ENCODE measurements around the gene KCNAB1.
"Not testable (repeated sequence)": the region's sequence is repeated elsewhere in the genome, so short reads cannot be mapped to it uniquely, and the experiment has no call there.

The KCNAB1 gene

GRCh38 chr3:156189927-156190326 is 69.5 kb downstream of the KCNAB1 start:
- Histone ChIP-seq H3K9ac (ENCODE audit: low read depth in 1 of 2, low read length in 2 of 2) (no peak overlapping the region), H3K27ac (ENCODE audit: low read depth, low read length) (no peak overlapping the region), H3K4me3 (ENCODE audit: low read depth in 1 of 2, low read length in 2 of 2) (no peak overlapping the region), H3K9me3 (ENCODE audit: control insufficient read depth in 1 of 2, low read length in 2 of 2) (no peaks in the 10 kb centered on the region), H3K27me3 (ENCODE audit: control insufficient read depth in 1 of 2, insufficient read depth in 2 of 2, low read length in 2 of 2) (no peaks in the 10 kb centered on the region), H3K4me1 (ENCODE audit: control insufficient read depth in 1 of 2, insufficient read depth in 2 of 2, low read length in 2 of 2) (no peaks in the 10 kb centered on the region), H3K36me3 (ENCODE audit: control insufficient read depth in 1 of 2, insufficient read depth in 2 of 2, low read length in 2 of 2) (no peaks in the 10 kb centered on the region)

GRCh38 chr3:156194945-156195344 is 74.6 kb downstream of the KCNAB1 start:
- H3K27ac ChIP-seq (ENCODE audit: low read depth, low read length); H3K9ac ChIP-seq (ENCODE audit: low read depth in 1 of 2, low read length in 2 of 2); H3K4me1 ChIP-seq (ENCODE audit: control insufficient read depth in 1 of 2, insufficient read depth in 2 of 2, low read length in 2 of 2); H3K36me3 ChIP-seq (ENCODE audit: control insufficient read depth in 1 of 2, insufficient read depth in 2 of 2, low read length in 2 of 2); H3K4me3 ChIP-seq (ENCODE audit: low read depth in 1 of 2, low read length in 2 of 2); H3K27me3 ChIP-seq (ENCODE audit: control insufficient read depth in 1 of 2, insufficient read depth in 2 of 2, low read length in 2 of 2); H3K9me3 ChIP-seq (ENCODE audit: control insufficient read depth in 1 of 2, low read length in 2 of 2): not testable (repeated sequence)

- H3K4me3 ChIP-seq (ENCODE audit: low read depth in 1 of 2, low read length in 2 of 2); H3K9me3 ChIP-seq (ENCODE audit: control insufficient read depth in 1 of 2, low read length in 2 of 2); H3K36me3 ChIP-seq (ENCODE audit: control insufficient read depth in 1 of 2, insufficient read depth in 2 of 2, low read length in 2 of 2); H3K27ac ChIP-seq (ENCODE audit: low read depth, low read length); H3K4me1 ChIP-seq (ENCODE audit: control insufficient read depth in 1 of 2, insufficient read depth in 2 of 2, low read length in 2 of 2); H3K9ac ChIP-seq (ENCODE audit: low read depth in 1 of 2, low read length in 2 of 2); H3K27me3 ChIP-seq (ENCODE audit: control insufficient read depth in 1 of 2, insufficient read depth in 2 of 2, low read length in 2 of 2): not testable (repeated sequence)
Measured at GRCh38 chr3:156197152-156197551, 76.8 kb downstream of the KCNAB1 start.

GRCh38 chr3:156201411-156202405 is 81.3 kb downstream of the KCNAB1 start:
- peaks cover 0 to 5% of the 10 kb centered on the region in 2 donors for H3K27me3 ChIP-seq (ENCODE audit: control insufficient read depth in 1 of 2, insufficient read depth in 2 of 2, low read length in 2 of 2)
- H3K9me3 ChIP-seq (ENCODE audit: control insufficient read depth in 1 of 2, low read length in 2 of 2): no peaks in the 10 kb centered on the region
- no peak overlapping the region for H3K4me3 ChIP-seq (ENCODE audit: low read depth in 1 of 2, low read length in 2 of 2)
- H3K4me1 ChIP-seq (ENCODE audit: control insufficient read depth in 1 of 2, insufficient read depth in 2 of 2, low read length in 2 of 2): no peaks in the 10 kb centered on the region
- H3K36me3 ChIP-seq (ENCODE audit: control insufficient read depth in 1 of 2, insufficient read depth in 2 of 2, low read length in 2 of 2): no peaks in the 10 kb centered on the region
- H3K27ac ChIP-seq (ENCODE audit: low read depth, low read length): no peak overlapping the region
- H3K9ac ChIP-seq (ENCODE audit: low read depth in 1 of 2, low read length in 2 of 2): no peak overlapping the region

- H3K4me3 ChIP-seq (ENCODE audit: low read depth in 1 of 2, low read length in 2 of 2): no peak overlapping the region
- H3K27me3 ChIP-seq (ENCODE audit: control insufficient read depth in 1 of 2, insufficient read depth in 2 of 2, low read length in 2 of 2): peaks cover 0 to 5% of the 10 kb centered on the region in 2 donors
- no peaks in the 10 kb centered on the region for H3K36me3 ChIP-seq (ENCODE audit: control insufficient read depth in 1 of 2, insufficient read depth in 2 of 2, low read length in 2 of 2)
- no peak overlapping the region for H3K9ac ChIP-seq (ENCODE audit: low read depth in 1 of 2, low read length in 2 of 2)
- no peaks in the 10 kb centered on the region for H3K4me1 ChIP-seq (ENCODE audit: control insufficient read depth in 1 of 2, insufficient read depth in 2 of 2, low read length in 2 of 2)
- H3K27ac ChIP-seq (ENCODE audit: low read depth, low read length): no peak overlapping the region
- H3K9me3 ChIP-seq (ENCODE audit: control insufficient read depth in 1 of 2, low read length in 2 of 2): no peaks in the 10 kb centered on the region
Measured at GRCh38 chr3:156206157-156206556, 85.8 kb downstream of the KCNAB1 start.

- H3K9me3 ChIP-seq (ENCODE audit: control insufficient read depth in 1 of 2, low read length in 2 of 2): no peaks in the 10 kb centered on the region
Measured at GRCh38 chr3:156207802-156208685, 87.7 kb downstream of the KCNAB1 start.

GRCh38 chr3:156209631-156210335 is 89.4 kb downstream of the KCNAB1 start:
- Histone ChIP-seq H3K4me1 (ENCODE audit: control insufficient read depth in 1 of 2, insufficient read depth in 2 of 2, low read length in 2 of 2) (no peaks in the 10 kb centered on the region), H3K36me3 (ENCODE audit: control insufficient read depth in 1 of 2, insufficient read depth in 2 of 2, low read length in 2 of 2) (no peaks in the 10 kb centered on the region), H3K27me3 (ENCODE audit: control insufficient read depth in 1 of 2, insufficient read depth in 2 of 2, low read length in 2 of 2) (no peaks in the 10 kb centered on the region), H3K4me3 (ENCODE audit: low read depth in 1 of 2, low read length in 2 of 2) (no peak overlapping the region), H3K9ac (ENCODE audit: low read depth in 1 of 2, low read length in 2 of 2) (no peak overlapping the region), H3K27ac (ENCODE audit: low read depth, low read length) (no peak overlapping the region), H3K9me3 (ENCODE audit: control insufficient read depth in 1 of 2, low read length in 2 of 2) (no peaks in the 10 kb centered on the region)

More at GRCh38 chr3:156207802-156208685, 87.7 kb downstream of the KCNAB1 start:
- no peak overlapping the region for H3K9ac ChIP-seq (ENCODE audit: low read depth in 1 of 2, low read length in 2 of 2)
- H3K27ac ChIP-seq (ENCODE audit: low read depth, low read length): no peak overlapping the region
- no peaks in the 10 kb centered on the region for H3K36me3 ChIP-seq (ENCODE audit: control insufficient read depth in 1 of 2, insufficient read depth in 2 of 2, low read length in 2 of 2)
- no peaks in the 10 kb centered on the region for H3K27me3 ChIP-seq (ENCODE audit: control insufficient read depth in 1 of 2, insufficient read depth in 2 of 2, low read length in 2 of 2)
- H3K4me1 ChIP-seq (ENCODE audit: control insufficient read depth in 1 of 2, insufficient read depth in 2 of 2, low read length in 2 of 2): no peaks in the 10 kb centered on the region
- no peak overlapping the region for H3K4me3 ChIP-seq (ENCODE audit: low read depth in 1 of 2, low read length in 2 of 2)

GRCh38 chr3:156211583-156211982 is 91.2 kb downstream of the KCNAB1 start:
- Histone ChIP-seq H3K27me3 (ENCODE audit: control insufficient read depth in 1 of 2, insufficient read depth in 2 of 2, low read length in 2 of 2) (no peaks in the 10 kb centered on the region), H3K4me1 (ENCODE audit: control insufficient read depth in 1 of 2, insufficient read depth in 2 of 2, low read length in 2 of 2) (no peaks in the 10 kb centered on the region), H3K9ac (ENCODE audit: low read depth in 1 of 2, low read length in 2 of 2) (no peak overlapping the region), H3K9me3 (ENCODE audit: control insufficient read depth in 1 of 2, low read length in 2 of 2) (no peaks in the 10 kb centered on the region), H3K36me3 (ENCODE audit: control insufficient read depth in 1 of 2, insufficient read depth in 2 of 2, low read length in 2 of 2) (no peaks in the 10 kb centered on the region), H3K4me3 (ENCODE audit: low read depth in 1 of 2, low read length in 2 of 2) (no peak overlapping the region), H3K27ac (ENCODE audit: low read depth, low read length) (no peak overlapping the region)

- Histone ChIP-seq H3K9ac (ENCODE audit: low read depth in 1 of 2, low read length in 2 of 2) (no peak overlapping the region), H3K4me1 (ENCODE audit: control insufficient read depth in 1 of 2, insufficient read depth in 2 of 2, low read length in 2 of 2) (no peaks in the 10 kb centered on the region), H3K36me3 (ENCODE audit: control insufficient read depth in 1 of 2, insufficient read depth in 2 of 2, low read length in 2 of 2) (no peaks in the 10 kb centered on the region), H3K27ac (ENCODE audit: low read depth, low read length) (no peak overlapping the region), H3K27me3 (ENCODE audit: control insufficient read depth in 1 of 2, insufficient read depth in 2 of 2, low read length in 2 of 2) (no peaks in the 10 kb centered on the region), H3K9me3 (ENCODE audit: control insufficient read depth in 1 of 2, low read length in 2 of 2) (no peaks in the 10 kb centered on the region), H3K4me3 (ENCODE audit: low read depth in 1 of 2, low read length in 2 of 2) (no peak overlapping the region)
Measured at GRCh38 chr3:156214676-156215075, 94.3 kb downstream of the KCNAB1 start.
